OCI-M2 (cell line): Measurements from ENCODE around the gene RUVBL1.

Source experiments
- DNase-seq: peaks from one replicate; lab custom pipeline; 2025; ENCODE audit not compliant: unreplicated experiment; lab: John Stamatoyannopoulos, UW

The RUVBL1 gene

DNA sequence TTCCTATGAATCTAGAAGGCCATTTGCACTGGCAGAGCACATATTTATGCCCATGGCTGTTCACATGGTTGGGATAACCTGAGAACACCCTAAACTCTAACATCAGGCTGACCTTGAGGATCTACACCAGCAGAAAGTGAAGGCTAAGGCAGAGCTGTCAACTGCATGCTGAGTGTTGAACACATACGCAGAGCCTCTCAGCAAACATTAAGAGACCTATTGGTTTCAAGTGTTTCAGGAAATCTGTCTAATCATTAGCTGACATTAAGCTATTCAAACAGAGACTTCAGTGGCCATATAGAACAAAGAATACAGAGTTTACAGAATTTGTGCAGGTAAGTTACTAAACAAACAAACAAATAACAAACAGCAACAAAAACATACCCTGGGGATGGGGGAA is 87.5 kb downstream of the RUVBL1 start:
- DNase-seq, result no peak

GRCh38 chr3:128033102-128033501 is 90.5 kb downstream of the RUVBL1 start:
- DNase-seq, result no peak
